Neural cell (in vitro differentiated cells): Measurements from ENCODE around the gene DPAGT1.

ENCODE experiments used
- EZH2 ChIP-seq: fragments of 200-600, 300-800 bp; shearing (Covaris generic), sonication (generic); IDR thresholded peaks from 2 replicates; pipeline ENCODE4 v1.6.1; 2014; ENCODE audit warnings: antibody characterized with exemption, low read length, borderline replicate concordance, mild to moderate bottlenecking; ENCODE audit not compliant: insufficient read depth, poor library complexity, severe bottlenecking
- POLR2AphosphoS5 ChIP-seq: IDR thresholded peaks from 2 replicates; pipeline ENCODE4 v1.6.1; 2012
- SMC3 ChIP-seq: fragments of 450-650 bp; conservative IDR thresholded peaks from 2 replicates; pipeline ENCODE4 v1.6.1; 2014; ENCODE audit warnings: antibody characterized with exemption, mild to moderate bottlenecking, moderate library complexity; ENCODE audit not compliant: poor library complexity
- TF ChIP-seq, protein P1 (sequence below): fragments of 450-650 bp; IDR thresholded peaks from 2 replicates; pipeline ENCODE4 v1.5.1; 2014; ENCODE audit warnings: antibody characterized with exemption, mild to moderate bottlenecking, moderate library complexity; ENCODE audit not compliant: poor library complexity, severe bottlenecking

GRCh38 chr11:119057000-119057769 is 44.5 kb downstream of the DPAGT1 start, which contains the start of gene HYOU1:
- TF ChIP-seq, protein P1, sequence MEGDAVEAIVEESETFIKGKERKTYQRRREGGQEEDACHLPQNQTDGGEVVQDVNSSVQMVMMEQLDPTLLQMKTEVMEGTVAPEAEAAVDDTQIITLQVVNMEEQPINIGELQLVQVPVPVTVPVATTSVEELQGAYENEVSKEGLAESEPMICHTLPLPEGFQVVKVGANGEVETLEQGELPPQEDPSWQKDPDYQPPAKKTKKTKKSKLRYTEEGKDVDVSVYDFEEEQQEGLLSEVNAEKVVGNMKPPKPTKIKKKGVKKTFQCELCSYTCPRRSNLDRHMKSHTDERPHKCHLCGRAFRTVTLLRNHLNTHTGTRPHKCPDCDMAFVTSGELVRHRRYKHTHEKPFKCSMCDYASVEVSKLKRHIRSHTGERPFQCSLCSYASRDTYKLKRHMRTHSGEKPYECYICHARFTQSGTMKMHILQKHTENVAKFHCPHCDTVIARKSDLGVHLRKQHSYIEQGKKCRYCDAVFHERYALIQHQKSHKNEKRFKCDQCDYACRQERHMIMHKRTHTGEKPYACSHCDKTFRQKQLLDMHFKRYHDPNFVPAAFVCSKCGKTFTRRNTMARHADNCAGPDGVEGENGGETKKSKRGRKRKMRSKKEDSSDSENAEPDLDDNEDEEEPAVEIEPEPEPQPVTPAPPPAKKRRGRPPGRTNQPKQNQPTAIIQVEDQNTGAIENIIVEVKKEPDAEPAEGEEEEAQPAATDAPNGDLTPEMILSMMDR, result peak; percentile 53
- TF ChIP-seq EZH2, result no peak
- peak; percentile 22 for TF ChIP-seq SMC3
- TF ChIP-seq POLR2AphosphoS5, result peak; percentile 64
